Left renal cortex interstitium (tissue), 4 donors: ENCODE data around the gene CSNK1G1. TPM values are rescaled to one million over a fixed set of nuclear protein-coding genes. Genes with fewer than 3 reads are reported as not detected.

ENCODE experiments used
- DNase-seq, 4 donors: peaks; one replicate each; pipeline ENCODE4 v3.0.0-alpha.2; 2013; ENCODE audit warnings: low read depth in 4 of 4, low spot score in 2 of 4, missing footprints in 1 of 4
- polyA plus RNA-seq, 4 donors: library from polyadenylated mRNA; unstranded; fragments of 120-200 nt; gene quantifications; one replicate each; pipeline ENCODE4 v1.2.1, GENCODE V29; 2013; ENCODE audit not compliant: insufficient read length in 4 of 4

Gene CSNK1G1
- polyA plus RNA-seq, 4 donors, result 16.6 to 22.6 (median 21.5) TPM

DNA sequence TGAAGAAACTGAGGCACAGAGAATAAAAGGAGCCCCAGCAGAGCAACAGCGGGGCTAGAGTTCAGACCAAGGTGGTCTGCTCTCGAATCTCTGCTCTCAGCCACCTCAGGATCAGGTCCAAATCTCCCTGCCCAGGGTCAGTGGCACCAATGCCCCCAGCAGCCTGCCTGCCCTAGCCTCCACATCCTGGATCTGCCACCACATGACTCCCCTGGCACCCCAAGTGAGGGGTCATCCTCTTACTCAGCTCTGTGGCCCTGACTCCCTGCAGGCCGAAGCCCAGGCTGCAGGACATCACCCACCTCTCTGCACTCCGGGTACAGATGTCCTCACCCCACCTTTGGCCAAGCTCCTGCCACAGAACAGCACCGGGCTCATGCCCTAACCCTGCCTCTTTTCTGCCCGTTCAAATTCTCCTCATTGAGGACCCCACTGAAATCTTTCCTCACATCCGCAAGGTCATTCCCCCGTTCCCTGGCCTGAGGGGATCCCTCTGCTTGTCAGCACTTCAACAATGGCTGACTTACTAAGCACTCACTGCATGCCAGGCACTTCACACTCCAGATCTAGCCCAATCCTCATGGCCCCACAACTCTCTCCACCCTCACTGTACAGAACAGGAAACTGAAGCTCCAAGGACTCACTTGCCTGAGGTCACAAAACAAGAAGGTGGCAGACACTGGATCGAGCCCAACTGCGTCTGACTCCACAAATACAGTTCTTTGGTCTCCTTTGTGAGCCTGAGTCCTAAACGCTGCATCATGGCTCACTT is 197.4 kb downstream of the CSNK1G1 start:
- DNase-seq, result no peak

DNA sequence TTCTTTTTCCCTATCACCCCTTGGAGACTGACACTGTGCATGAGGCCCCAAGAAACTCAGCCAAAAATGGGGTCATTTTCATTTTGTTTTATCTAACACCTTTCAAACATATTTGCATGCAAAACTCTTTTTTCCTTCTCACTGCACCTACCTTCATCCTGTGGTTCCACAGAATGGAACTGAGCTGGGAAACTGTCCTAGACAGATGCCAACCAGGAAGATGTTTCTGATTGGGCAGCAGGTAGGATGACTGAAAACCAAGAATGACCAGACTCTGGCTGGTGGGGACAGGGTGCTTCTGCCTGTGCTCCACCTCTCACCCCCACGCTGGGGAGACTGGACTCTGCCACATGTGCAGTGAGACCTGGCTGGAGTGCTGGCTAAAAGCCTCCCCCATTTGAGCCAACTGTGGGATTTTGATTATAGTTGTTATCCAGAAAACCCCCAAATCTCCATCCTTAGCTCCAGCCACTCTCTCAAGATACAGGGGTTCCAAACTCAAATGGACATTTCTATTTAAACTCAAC is 198.3 kb downstream of the CSNK1G1 start:
- DNase-seq, result no peak

DNA sequence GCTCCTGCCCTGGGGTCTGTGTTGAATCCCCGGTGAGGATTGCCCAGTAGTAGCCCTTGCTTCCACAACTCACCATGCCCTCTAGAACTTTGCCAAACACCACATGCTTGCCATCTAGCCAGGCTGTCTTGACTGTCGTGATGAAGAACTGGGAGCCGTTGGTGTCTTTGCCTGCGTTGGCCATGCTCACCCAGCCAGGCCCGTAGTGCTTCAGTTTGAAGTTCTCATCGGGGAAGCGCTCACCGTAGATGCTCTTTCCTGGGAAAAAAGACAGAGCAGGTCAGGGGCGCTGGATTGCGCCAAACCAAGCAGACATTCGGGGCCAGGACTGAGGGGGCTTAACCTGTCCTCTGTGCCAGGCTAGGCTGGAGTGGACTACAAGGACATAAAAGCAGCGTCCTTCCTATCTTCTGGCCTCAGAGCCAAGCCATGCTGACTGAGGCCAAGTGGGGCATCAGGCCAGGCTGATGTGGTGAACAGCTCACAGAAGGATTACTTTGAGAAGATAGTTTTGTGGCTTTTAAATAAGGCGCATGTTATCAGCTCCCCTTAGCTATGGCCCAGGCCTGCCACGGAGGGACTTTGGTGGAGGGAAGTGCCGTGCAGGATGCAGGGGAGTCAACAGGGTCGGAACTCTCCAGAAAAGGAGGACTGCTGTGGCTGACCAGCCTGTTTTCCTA is 199.2 kb downstream of the CSNK1G1 start:
- DNase-seq, result no peak

DNA sequence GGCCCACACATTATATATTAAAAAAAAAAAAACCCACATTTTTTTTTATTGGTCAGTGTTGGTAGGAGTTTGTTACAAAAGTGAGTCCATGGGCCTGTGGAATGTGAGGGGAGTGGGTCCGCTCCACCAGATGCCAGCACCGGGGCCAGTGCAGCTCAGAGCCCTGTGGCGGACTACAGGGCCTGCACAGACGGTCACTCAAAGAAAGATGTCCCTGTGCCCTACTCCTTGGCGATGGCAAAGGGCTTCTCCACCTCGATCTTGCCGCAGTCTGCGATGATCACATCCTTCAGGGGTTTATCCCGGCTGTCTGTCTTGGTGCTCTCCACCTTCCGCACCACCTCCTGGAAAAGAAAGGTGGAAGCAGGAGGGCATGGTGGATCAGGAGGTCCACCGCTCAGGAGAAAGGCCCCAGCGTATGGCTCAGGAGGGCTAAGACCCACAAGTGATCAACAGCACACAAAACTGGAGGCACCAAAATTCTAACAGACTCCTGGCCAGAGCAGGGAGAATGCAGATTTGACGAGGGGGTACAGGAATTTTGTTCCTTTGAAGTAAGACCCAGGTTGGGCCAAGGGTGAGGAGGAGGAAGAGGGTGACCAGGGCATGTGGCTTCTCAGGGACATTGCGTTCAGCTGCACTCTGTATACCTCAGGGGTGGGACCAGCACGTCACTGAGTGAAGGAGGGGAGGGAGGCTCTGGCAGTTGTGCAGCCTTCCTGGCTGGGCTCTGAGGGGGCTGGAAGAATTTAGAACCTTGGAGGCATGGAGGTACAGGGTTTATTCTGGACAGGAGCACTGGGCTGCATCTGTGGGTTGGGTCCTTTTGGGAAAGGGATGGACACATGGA is 199.9 kb downstream of the CSNK1G1 start:
- no peak for DNase-seq

DNA sequence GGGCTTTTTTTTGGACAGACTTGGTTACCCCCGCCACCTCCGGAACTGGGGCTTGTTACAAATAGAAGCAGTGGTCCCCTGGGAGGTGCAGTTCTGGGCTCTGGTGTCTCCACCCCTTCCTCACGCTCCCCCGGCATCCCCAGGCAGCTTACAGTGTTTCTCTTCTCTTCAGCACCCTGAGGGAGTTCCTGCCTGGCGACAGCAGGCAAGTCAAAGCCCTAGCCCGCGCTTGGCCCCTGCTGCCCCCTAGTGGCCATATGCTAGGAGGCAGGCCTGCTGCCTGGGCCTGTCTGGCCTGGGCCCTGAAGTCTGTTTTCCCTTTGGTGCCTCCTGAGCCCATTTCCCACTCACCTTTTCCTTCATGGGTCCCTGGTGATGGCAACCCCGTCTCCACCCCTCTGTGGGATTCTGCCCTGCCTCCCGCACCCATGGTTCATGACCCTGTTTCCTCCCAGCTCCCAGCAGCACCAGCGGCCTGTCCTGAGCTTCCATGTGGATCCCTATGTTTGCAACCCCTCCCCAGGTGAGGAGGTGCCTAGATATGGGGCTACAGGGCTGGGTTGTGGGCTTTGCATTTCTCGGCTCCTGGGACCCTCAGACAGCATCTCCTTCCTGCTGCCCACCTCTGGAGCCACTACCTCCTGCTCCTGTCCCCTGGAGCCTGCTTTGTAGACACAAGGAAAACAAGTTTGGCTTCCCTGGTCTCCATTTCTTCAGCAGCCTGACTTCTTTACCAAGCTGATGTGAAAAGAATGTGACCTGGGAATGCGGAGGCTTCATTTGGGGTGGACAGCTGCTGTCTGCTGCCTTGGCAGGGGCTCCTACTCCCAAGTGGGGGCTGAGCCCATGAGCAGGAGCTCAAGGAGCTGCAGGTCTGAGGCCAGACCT is 202.2 kb downstream of the CSNK1G1 start:
- peak in 3 of 4 donors; percentile 55 to 81 (median 57) for DNase-seq

DNA sequence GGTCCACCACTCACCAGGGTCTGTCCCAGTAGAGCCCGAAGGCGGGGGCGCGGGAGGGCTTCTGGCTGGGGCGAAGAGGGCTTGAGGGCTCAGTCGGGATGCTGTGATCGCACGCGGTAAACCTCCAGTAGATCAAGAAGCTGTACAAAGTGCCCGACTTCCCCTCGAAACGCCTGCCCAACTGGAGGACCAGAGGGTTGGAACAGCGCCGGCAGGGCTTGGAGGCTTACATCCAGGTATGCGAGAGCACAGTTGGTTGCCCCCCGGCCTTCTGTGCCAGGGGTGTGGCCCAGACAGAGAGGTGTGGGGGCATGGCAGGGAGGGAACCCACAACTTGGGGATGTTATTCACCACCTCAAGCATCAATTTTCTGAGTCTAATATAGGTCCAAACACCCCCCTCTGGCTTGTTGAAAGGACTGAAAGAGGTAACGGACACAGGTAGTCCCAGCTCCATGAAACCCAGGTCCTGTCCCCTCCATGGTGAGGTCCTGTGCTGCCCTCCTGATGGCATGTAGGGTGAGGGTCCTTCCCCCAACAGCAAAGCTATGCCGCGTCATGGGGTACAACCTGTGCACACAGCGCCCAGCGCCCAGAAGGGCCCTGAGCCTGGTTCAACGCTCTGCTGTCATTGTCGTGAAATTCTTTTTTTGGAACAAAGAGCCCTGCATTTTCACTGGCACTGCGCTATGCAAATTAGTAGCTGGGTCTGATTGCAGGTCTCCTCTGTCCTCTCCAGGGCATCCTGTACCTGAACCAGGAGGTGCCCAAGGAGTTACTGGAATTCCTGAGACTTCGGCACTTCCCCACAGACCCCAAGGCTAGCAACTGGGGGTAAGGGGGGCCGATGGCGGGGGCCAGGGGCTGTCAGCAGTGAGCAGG is 203.2 kb downstream of the CSNK1G1 start:
- no peak for DNase-seq

DNA sequence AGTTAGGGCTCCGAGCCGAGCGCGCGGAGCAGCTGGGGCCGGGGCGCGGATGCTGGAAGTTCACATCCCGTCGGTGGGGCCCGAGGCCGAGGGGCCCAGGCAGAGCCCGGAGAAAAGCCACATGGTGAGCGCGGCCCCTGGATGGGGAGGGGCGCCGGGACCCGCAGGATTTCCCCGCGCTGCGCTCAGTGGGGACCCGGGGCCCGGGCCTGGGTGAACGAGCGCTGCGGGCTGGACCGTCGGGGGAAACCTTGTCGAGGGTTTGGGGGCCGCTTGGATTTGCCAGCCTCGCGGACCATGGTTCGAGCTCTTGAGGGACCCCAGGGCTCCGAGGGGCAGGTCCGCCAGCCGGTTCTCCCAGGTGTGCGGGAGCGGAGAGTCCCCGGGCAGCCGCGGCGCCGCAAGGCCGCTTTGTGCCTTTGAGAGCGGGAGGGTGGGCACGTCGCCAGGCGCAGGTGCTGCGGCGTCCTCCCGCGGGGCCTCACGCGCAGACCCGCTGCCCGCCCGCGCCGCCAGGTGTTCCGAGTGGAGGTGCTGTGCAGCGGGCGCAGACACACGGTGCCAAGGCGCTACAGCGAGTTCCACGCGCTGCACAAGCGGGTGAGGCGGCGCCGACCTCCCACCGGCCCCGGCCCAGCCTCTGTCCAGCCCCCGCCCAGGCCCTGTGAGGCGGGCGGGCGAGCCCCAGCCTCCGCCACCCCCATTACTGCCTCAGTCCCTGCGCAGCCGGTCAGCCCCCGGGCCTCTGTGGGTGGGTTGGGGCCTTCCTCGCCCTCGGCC is 204.1 kb downstream of the CSNK1G1 start, which contains the start of gene SNX22:
Gene SNX22 (plus strand): TSS at position 5 of the 780 bp plus-strand sequence. CDS start 45 bp downstream, at position 50.
- no peak for DNase-seq

DNA sequence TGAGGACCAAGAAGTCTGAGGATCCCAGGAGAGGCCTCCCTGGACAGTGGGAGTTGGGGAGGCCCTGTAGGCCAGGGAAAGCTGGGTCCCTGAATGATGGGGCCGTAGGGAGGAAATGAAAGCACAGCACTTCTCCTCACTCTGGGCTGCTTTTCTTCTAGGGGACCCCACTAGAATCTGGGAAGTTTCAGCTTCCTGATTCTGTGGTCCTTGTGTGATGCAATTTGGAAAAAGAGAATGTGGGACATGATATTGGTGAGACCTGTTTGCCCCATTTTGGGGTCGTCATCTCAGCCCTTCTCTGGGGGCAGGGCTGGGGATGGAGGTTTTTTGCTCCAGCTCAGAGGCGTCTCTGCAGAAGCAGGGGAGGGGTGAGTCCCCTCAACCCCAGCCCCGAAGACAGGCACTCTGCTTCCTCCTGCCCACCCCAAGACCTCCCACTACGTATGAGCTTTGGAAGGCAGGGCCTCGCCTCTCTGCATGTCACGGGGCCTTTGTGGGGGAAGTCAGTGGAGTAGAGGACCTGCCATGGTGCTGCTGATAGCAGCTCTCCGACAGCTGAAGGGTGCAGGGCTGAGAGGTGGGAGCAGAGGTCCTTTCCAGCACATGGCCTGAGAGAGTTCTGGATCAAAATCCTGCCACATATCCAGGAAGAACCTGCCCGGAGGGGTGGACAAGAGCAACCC is 205.9 kb downstream of the CSNK1G1 start:
- DNase-seq, result no peak

DNA sequence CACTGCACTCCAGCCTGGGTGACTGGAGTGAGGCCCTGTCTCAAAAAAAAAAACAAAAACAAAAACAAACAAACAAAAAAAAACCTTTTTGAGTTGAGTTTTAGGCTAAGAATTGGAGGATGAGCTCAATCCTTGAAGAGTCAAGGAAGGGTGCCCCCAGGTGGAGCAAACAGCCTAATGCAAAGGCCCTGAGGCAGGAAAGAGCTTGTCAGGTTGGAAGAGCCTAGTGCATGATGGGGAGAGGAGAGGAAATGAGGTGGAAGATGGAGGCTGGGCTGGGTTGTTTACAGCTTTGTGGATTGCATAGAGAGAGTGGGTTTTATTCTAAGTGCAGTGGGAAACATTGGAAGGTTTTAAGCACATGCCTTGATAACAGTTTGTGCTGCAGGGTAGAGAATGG is 206.5 kb downstream of the CSNK1G1 start:
- no peak for DNase-seq

DNA sequence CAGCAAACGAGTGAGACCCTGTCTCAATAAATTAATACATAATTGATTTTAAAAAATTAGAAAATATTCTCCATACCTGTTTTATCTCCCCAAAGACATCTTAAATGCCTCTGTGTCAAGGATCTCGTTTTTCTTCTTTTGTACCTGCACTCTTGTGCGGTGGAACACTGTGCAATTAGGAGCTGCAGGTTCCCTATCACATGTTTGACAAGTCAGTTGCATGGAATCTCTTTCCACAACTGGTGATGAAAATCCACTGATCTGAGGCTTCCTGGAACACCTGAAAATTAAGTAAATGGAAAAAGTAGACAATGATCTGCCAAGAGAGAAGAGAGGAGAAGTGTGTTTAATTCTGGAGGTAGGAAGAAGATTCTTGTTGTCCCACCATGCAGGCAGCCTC is 207.4 kb downstream of the CSNK1G1 start:
- no peak for DNase-seq

DNA sequence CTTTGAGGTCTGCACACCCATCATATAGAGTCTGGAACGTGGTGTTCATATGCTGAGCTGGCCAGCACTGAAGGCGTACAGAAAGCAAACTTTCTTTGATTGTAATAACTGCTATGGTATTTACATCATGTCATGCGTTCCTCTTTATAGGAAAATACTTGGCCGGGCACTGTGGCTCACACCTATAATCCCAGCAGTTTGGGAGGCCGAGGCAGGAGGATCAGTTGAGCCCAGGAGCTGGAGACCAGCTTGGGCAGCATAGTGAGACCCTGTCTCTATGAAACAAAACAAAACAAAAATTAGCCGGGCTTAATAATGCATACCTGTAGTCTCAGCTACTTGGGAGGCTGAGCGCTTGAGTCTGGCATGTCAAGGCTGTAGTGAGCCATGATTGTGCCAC is 207.8 kb downstream of the CSNK1G1 start:
- no peak for DNase-seq

DNA sequence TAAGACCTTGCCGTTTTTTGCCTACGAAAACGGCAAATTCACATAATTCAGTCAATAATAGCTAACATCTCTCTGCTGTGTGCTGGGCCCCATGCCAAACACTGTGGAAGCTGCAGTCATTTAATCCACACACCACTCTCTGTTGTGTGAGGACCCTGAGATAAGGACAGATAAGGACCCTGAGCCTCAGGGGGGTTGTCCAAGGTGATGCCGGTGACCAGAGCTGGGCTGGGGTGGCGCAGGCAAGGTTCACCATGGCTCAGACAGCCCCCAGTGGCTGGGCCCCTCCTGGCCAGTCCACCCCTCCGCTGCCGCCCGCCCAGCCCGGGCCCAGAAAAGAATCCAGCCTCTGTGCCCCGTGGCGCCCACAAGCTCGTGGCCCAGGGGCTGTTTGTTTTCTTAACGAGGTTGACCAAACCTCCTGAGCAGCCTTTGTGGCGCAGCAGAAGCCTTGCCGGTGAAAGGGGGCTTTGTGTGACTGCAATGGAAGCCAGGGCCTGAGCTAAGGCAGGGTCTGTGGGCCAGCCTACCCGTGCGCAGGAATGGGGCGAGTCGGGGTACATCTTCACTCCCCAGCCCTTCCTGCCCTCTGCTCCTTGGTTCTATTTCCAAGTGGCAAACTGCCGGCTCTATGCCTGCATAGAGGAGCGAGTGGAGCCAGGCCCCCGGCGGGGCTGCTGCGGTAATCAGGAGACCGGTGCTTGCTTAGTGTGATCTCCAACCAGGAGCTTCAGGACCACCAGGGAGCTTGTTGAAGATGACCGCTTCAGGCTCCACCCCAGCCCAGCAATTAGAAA is 208.9 kb downstream of the CSNK1G1 start:
- no peak for DNase-seq

DNA sequence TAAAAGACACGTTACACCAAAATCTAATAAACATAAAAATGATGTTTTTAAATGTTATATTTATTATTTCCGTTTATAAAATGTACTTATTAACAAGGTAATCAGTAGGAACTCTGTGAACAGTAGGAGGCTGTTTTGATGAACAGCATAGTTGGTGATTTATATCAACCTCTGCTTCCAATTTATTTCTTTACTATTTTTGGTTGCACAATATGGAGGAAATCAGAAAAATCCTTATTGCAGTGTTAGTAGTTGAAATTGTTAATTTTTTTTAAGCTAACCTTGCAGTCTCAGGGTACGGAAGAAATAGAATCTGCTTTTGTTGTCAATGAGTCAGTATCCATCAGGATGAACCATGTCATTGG is 209.5 kb downstream of the CSNK1G1 start:
- no peak for DNase-seq

DNA sequence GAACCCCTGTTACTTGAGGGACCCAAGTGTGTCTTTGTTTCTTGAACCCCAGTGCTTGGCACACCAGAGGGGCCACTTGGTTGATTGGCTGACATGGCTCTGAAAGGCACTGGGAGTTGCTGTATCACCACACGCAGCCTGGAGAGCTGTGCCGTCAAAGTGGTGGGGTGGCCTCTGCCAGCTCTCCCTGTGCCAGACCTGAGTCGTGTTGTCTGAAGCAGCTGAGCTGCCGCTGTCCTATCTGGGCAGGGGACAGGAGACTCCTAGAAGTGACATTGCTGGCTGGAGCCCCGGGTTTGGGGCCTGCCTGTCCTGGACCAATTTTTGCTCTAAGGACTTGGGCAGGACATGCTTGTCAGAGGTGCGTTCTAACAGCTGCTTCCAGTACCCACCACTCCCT is 209.9 kb downstream of the CSNK1G1 start:
- DNase-seq, result no peak

DNA sequence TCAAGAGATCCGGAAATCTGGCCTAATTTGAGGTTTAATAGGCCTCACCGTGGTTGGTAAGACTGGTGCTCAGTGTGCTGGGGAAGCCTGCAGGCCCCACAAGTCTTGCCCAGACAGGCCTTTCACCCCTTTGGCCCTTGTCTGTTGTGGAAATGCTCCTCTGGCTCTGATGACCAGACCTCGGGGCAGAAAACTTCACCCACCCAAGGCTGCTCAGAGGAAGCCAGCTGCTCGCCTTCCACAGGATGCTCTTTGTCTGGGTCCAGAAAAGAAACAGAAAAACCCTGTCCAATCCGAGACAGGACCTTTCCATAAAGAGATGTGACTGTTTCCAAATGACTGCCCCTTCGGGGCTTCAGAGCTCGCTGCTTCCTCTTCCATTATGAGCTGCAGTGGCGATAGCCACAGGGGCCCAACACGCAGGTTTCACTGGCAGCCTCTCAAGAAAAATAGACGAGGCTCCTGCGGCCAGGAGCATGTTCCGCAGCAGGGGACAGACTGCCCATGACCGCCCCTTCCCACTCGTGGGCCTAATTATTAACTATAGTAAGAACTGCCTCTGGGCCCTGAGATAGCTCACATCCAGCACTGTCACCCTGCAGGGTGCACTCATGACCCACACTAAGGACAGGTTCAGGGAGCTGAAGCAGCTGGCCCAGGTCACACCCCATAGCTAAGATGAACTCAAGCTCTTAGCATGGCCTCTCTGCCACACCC is 211.2 kb downstream of the CSNK1G1 start:
- no peak for DNase-seq

DNA sequence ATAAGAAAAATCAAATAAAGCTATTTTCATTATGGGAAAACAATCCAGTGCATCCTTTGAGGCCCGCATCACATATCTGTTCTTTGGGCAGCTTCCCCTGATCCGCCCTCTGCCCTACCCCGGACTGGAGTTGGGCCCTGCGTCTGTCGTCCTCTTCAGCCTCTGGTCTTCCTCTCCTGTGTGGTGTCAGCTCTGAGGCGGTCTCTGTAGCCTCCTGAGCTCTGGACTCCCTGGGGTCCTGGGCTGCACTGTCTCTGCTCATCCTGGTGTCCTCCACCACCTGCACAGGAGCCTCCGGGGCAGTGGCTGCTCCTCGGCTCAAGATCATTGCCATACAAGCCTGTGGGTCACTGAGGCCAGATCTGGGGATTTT is 211.8 kb downstream of the CSNK1G1 start:
- no peak for DNase-seq
